ENCODE data around the gene HLCS.

The HLCS gene

GRCh38 chr21:36985751-36986594 is 19.5 kb upstream of the HLCS start:
- DNase-seq: no peak

DNA sequence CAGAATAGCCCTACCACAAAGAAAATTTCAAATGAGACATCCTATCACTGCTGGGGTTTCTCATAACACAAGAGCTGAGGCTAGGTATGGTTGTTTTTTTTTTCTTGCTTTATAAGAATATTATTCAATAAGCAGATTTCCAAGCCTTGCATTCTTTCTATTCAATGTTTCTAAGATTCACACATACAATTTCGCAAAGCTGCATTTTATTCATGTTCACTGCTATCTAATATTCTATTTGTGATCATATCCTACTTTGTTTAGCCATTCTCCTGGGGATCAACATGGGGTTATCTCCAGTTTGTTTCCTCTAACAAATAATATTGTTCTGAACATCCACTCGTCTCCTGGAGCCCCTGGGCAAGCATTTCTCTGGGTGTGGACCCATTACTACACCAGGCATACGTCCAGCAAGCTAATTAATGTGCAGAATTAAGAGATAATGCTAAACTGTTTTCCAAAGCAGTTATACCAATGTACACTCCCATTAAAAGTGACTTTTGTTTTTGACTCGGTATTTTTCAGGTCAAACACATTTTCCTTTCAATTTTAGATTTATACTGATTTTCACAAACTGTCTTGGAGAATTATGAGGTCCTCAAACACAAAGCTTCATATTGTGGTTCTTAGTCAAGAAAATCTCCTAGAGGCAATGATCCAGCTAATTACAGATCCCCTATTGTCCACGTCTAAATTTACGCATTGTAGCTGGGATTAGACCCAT is 15.7 kb upstream of the HLCS start:
- DNase-seq: no peak

- DNase-seq: no peak
Measured at GRCh38 chr21:36981049-36981391, 14.6 kb upstream of the HLCS start.

- DNase-seq: no peak
Measured at GRCh38 chr21:36980280-36981048, 14.0 kb upstream of the HLCS start.

DNA sequence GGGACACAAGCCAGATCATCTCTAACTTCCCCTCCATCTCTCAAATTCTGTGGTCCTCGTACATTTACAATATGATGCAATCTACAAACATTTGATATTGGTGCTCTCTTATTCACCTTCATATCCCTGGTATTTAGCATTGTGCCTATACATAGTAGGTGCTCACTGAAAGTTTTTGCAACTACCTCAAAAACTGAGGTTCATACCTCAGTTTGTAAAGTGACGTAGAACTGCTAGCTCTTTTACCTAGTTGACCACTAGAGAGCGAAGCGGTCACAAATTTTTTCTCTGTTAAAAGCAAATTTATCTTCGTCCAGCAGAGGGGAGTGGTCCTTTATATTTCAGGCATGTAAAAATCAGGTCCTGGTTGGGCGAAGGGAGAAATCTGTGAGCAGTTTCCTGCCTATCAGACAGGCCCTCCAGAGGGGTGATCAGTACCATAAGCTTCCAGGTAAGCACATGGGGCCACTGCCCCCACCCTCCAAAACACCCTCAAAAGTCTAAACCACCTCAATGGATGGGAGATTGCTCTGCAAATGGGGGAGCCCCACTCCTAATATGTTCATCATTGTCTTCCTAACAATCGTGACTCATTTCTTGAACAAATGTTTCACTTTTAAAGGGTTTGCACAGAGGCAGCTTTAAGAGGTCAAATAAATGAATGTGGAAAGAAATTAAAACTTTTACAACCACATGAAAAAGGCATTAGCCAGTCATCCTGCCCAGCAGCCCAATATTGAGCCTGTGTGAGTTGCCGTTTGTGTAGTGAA is 10.6 kb upstream of the HLCS start:
- DNase-seq: peak; percentile 9

DNA sequence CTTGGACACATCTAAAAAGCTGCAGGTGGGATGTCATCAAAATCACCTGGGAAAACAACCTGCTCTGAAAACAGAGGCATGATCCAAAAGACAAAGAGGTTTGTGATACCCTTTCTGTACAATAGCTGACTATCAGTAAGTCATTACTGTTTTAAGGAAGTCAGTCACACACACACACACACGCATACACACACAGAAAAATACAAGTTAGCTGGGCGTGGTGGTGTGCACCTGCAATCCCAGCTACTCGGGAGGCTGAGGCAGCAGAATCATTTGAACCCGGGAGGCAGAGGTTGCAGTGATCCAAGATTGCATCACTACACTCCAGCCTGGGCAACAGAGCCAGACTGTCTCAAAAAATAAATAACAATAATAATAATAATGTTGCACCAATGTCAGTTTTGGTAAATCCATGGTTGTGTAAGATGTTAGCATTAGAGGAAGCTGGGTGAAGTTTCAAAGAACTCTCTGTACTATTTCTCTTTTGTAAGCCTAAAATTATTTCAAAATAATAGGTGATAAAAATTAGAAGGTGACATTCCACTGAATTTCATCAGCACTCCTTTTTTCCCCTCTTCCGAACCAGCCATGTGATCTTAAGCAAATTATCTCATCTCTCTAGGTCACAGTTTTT is 9.9 kb upstream of the HLCS start:
- no peak for DNase-seq

DNA sequence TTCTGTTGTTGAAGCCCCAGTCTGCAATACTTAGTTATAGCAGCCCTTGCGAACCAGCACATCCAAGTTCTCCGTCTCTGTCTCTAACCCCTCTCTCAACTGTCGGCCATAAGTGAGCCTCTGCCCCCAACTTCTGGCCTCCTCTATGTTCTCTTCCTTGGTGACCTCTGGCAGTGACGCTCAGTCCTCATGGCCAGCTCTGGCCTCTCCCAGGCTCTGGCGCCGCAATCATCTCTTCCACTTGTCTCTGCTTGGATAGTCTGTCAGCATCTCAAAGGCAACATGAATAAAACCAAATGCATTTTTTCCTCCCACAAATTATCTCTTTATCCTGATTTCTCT is 8.4 kb upstream of the HLCS start:
- no peak for DNase-seq

GRCh38 chr21:36973986-36974850 is 7.7 kb upstream of the HLCS start:
- no peak for DNase-seq

DNA sequence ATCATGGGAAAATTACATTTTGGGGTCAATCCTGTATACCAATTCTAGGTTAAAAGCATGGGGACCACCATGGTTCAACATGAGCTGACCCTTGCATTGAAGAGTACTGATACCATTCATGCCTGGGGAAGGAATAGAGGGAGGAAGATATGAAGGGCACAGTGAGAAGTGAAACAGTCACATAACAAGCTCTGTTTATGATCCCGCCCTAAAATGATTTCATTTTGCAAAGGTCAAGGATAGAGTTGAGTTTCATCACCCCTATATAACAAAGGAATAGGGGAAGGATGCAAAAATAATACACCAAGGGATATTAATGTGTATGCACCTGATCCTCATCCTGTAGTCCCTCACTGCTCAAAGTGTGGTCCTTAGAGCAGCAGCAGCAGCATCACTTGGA is 2.5 kb upstream of the HLCS start:
- DNase-seq: no peak

- DNase-seq: no peak
Measured at GRCh38 chr21:36968414-36968813, 1.9 kb upstream of the HLCS start.

GRCh38 chr21:36966821-36967768 is 626 bp upstream of the HLCS start:
- DNase-seq: no peak

DNA sequence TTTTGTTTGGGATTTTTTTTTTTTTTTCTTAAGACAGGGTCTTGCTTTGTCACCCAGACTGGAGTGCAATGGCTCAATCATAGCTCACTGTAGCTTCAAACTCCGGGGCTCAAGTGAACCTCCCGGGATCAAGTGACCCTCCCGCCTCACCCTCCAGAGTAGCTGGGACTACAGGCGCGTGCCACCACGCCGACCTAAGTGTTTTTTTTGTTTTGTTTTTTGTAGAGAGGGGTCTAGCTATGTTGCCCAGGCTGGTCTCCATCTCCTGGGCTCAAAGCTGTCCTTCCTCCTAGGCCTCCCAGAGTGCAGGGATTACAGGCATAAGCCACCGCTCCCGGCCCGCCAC is 776 bp downstream of the HLCS start:
- DNase-seq: no peak

- no peak for DNase-seq
Measured at GRCh38 chr21:36964827-36965719, 1.4 kb downstream of the HLCS start.

DNA sequence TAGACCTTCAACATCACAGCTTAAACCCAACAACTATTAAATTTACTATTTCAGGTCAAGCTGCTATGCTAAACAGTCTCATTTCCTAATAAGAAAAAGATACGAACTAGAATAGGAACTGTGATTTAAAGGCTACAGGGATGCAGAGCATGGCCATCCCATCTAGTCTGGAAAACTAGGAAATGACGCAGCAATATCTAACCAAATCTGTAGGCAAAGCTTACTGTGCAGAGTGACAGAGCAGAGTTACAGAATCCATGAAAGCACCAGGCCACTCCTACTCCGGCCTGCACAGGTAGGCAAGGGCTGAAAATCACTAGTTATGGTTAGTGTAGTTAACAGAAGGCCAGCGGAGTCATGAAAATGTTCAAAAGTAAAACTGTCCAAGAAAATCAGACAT is 2.1 kb downstream of the HLCS start:
- no peak for DNase-seq

DNA sequence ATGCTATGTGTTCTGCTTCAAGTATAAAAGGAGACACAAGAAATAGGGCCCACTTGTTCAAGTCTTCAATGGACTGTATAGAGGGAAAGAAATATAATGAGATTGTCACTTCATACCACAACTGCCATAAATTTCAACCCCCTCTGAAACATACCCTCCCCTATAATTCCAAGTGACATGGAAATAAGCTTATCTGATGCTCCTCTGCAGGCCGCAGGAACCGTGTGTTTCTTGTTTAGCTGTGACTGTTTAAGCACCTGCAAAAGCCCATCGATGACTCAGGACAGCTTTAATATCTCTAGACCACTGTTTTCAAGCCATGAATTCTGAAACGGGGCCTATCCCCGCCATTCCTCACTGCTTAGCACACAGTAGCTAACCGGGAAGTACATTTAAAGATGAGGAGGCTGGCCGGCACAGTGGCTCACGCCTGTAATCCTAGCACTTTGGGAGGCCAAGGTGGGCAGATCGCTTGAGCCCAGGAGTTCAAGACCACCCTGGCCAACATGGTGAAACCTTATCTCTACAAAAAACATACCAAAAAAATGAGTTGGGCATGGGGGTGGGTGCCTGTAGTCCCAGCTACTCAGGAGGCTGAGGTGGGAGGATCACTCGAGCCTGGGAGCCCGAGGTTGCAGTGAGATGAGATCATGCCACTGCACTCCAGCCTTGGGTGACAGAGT is 4.2 kb downstream of the HLCS start:
- DNase-seq: no peak

DNA sequence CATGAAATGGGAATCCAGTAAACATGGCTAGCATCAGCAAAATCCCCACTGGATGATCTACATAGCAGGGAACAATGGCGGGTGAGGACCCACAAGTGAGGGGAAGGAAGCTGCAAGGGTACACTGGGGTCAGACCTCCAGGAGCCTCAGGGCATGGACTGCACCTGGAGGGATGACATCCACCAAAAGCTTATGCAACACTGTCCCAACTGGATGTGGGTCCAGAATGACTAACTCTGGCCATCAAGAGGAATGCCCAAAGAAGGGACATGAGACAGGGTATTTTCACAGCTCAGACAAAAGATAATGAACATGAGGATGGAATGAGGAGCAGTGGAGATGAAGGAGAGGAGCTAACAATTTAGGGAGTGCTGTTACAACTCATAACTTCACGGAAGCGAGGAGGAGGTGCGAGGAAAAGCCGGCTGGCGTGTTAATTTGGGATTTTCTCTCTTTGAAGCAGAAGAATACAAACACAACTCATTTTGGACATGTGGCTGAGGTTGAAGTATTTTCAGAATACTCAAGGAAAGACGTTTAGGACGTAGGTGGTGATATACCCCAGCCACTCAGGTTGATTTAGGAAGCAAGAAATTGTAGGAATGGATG is 5.7 kb downstream of the HLCS start:
- DNase-seq: no peak

DNA sequence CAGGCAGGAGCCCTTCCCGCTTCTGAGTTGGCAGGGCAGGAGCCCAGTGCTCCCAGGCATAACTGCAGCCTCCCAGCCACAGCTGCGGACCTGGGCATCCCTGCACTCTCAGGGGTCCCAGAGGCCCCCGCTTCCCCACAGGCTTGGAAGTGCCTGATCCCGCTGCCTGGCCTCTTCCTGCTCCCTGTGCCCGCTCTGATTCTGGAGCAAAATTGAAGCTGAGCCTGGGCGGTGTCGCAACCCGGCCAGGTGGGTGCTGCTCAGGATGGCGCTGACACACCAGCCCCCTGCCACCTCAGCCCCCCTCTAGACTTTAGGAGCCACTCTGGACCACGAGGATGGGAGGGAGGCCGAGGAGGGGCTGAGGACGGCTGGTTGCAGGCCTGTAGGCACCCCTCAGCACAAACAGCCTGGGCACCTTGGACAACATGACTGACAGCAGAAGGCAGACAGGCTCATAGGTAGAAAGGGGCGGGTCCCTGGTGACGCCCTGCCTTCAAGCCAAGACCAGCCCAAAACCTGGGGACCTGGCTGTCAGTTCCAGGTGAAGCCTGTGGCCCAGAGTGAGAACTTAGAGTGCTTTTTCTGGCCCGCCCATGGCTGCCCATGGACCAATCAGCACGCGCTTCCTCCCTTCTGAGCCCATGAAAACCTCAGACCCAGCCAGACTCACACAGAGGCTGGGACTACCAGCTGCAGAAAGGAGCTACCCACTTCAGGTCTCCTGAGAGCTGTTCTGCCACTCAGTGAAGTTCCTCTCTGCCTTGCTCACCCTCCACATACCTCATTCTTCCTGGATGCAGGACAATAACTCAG is 7.2 kb downstream of the HLCS start:
- DNase-seq: no peak

Measured in activated T-cell treated with anti-CD3 and anti-CD28 coated beads for 4 hours (primary cell).